NCI-H69 (cell line): ENCODE results near the gene MSI2.

ENCODE experiments used
- DNase-seq: peaks from one replicate; lab custom pipeline; 2025; lab: John Stamatoyannopoulos, UW

The MSI2 gene

GRCh38 chr17:57246257-57246656 is 10.1 kb upstream of the MSI2 start:
- DNase-seq: no peak

DNA sequence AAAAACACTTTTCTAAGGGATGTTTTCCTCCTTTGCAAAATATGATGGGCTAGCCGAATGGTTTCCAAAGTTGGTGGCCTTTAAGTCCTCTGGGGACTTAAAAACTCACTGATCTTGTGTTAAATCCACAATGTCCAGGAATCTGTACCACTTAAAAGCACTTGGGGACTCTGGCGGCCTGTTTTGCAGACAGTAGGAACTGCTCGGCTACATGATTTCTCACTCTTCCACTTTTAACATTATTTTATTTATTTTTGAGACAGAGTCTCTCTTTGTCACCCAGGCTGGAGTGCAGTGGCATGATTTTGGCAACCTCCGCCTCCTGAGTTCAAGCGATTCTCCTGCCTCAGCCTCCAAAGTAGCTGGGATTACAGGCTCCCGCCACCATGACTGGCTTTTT is 9.1 kb upstream of the MSI2 start:
- DNase-seq: no peak

DNA sequence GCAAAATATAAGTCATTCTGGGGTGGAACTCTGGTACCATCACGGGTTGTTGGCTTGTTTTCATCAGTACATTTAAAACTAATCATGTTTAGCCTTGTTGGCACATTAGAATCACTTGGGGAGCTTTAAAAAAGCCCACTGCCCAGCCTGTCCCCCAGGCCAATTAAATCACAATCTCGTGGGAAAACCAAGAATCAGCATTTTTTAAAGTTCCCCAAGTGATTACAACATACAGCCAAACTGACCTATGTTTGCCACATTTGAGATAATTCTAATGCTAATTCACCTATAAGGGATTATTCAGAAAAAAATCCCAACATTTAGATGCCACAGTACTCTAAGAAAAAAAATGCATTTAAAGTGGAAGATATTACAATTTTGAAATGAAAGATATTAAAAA is 8.4 kb upstream of the MSI2 start:
- DNase-seq: no peak

- DNase-seq: no peak
Measured at GRCh38 chr17:57249520-57249919, 6.8 kb upstream of the MSI2 start.

GRCh38 chr17:57251211-57251787 is 5.0 kb upstream of the MSI2 start:
- DNase-seq: no peak

GRCh38 chr17:57253362-57254065 is 2.8 kb upstream of the MSI2 start:
- peak; percentile 19 for DNase-seq

GRCh38 chr17:57255182-57255775 is 1.0 kb upstream of the MSI2 start:
- DNase-seq: no peak

DNA sequence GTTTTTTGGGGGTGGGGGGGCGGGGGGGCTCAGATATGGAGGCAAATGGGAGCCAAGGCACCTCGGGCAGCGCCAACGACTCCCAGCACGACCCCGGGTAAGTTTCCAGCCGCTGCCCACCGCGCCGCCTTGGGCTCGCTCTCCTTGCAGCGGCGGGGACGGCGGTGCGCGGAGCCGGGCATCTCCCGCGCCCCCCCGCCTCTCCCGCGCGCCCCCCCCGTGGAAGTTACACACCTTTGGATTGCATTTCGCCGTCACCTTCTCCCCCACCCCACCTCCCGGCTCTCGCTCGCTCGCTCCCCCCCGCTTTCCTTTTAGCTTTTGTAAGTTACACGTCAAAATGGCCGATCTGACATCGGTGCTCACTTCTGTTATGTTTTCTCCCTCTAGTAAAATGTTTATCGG is 387 bp downstream of the MSI2 start:
- DNase-seq: peak; percentile 79

- DNase-seq: peak; percentile 67
Measured at GRCh38 chr17:57257195-57257894, 1.0 kb downstream of the MSI2 start.

DNA sequence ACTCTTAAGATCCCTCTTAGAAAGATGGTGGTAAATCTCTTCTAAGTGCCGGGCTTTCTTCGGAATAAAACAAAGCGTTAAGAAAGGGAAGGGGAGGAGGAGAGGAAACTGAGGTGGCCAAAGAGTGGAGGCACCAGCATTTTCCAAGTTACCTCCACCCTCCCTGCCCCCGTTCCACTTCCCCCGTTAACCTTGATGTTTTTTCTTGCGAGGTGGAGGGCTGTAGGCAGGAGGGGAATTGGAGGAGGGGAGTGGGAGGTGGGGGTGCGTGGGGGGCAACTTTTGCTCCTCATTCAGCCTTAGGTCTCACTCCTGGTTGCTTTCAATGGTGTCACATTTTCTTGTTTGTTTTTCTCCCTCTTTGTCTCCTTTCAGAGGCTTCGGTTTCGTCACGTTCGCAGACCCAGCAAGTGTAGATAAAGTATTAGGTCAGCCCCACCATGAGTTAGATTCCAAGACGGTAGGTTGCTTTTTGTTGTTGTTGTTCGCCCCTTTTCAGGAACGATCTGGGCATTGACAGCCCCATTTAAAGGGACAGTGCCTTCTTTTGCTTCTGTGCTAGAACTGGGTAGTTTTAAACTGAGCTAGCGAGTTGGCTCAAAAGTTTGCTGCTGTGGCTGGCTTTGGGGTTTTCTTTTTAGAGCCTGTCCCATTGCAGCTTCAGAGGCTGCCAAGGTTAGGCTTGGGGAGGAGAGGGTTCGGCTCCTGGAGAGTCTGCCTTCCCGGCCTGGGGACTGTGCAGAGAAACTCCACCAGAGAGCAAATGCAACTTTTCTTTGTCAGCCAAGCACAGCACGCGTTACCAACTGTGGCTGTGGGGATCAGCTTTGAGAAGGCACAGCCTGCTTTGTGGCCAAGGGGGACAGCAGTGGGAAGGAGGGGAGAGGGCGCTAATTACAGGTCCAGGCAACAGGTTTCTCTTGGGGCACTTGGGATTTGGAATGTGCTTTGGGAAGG is 1.9 kb downstream of the MSI2 start:
- DNase-seq: peak; percentile 69

DNA sequence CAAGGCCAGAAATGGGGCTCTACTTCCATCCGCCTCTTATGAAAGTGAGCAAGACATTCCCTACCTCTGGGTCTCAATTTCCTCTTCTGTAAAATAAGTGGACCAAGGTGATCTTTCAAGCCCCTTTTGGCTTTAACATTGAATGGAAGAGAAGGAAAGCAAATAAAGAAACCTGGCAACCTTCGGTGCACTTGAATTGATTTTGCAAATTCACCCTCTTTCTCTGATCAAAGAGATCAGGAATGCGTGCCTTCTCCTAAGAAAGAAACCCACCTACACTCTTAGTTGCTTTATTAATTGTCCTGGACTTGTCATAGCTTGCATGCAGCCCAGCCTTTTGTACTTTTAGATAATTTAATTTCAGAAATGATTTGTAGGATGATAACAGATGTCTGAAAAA is 3.0 kb downstream of the MSI2 start:
- DNase-seq: peak; percentile 41

- no peak for DNase-seq
Measured at GRCh38 chr17:57259817-57260216, 3.5 kb downstream of the MSI2 start.

- DNase-seq: peak; percentile 22
Measured at GRCh38 chr17:57260325-57261083, 4.2 kb downstream of the MSI2 start.

- no peak for DNase-seq
Measured at GRCh38 chr17:57261084-57261461, 4.8 kb downstream of the MSI2 start.

DNA sequence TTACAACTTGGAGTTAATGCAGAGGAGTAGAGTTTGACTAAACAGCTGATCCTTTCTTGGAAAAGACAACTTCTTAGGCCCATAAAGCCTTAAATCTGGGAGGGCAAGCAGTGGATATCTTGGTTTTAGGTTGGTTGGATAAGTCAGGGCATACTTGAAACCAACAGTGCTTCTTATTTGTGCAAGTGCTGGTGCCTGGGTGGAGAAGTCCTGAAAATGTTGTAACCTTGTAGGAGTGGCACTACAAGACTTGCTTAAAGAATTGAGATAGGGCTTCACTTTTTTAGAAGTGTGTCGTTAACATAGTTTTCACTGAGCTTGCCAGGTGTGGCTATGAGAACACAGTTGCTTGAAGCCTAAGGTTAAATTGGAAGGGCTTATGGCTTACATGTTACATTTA is 6.2 kb downstream of the MSI2 start:
- no peak for DNase-seq

DNA sequence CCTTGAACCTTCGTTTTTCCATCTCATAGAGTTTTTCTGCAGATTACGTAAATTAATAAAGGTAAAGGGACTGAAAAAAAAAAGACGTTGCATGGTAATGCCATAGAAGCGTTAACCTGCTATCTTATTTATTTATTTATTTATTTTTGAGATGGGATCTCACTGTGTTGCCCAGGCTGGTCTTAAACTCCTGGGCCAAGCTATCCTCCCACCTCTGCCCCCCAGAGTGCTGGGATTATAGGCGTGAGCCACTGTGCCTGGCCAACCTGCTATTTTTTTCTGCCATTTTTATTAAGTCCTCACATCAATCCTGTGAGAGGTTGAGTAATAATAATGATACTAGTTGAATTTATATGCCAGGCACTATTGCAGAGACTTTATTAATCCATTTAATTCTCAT is 7.9 kb downstream of the MSI2 start:
- DNase-seq: no peak

DNA sequence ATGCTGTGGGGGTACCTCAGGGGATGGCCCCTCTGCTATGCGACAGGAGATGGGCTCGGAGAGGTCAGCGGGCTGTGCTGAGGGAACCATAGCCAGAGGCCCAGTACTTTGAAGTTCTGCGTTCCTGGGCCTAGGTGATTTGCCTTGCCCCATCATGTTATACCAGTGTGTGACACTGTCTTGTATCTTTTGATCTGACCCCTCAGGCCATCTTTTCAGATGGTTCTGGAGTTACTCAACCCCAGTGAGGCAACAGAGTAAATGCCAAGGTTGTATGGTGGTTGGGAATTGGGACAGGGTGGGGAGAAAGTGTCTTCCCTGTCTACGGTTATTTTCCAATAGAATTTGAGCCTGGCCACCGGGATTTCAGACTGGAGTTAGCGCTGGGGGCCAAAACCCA is 8.5 kb downstream of the MSI2 start:
- no peak for DNase-seq

- DNase-seq: no peak
Measured at GRCh38 chr17:57266902-57267311, 10.6 kb downstream of the MSI2 start.

- no peak for DNase-seq
Measured at GRCh38 chr17:57268181-57268580, 11.9 kb downstream of the MSI2 start.

- no peak for DNase-seq
Measured at GRCh38 chr17:57269052-57269451, 12.7 kb downstream of the MSI2 start.

DNA sequence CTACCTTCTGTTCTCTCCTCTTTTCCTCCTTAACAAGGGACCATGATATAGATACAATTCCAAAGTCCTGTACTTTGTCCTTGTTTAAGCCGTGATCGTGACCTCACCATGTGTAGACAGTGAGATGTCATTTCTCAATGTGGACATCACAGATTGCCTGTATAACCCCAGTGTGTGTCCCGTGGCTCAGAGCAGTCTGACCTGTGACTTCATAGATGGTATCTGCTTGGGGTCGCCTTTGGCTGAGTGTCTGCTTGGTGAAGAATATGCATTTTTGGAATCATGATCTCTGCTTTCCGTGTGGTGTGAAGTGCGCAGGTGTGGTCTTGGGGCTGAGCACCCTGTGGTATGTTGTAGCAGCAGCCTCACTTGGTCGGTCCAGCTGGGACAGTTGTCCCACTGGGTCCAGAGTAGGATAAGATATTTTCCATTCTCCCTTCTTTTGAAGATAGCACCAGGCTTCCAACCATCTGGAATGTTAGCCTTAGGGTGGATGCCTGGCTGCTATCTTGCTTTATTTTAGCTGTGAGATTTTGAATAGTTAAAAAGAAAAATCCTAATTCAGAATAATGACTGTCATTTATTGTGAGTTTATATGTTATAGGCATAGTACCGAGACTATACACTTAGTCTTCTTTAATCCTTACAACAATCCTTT is 13.4 kb downstream of the MSI2 start:
- no peak for DNase-seq
